Measurements from ENCODE around the gene TRIM63. TPM values are rescaled to one million over a fixed set of nuclear protein-coding genes. Genes with fewer than 3 reads are reported as not detected.

Gene TRIM63
- total and polyA plus RNA-seq, 2 of the 13 experiments (the other 11 are each of a cell fraction or from before 2014, with no cell fraction given), result not detected

DNA sequence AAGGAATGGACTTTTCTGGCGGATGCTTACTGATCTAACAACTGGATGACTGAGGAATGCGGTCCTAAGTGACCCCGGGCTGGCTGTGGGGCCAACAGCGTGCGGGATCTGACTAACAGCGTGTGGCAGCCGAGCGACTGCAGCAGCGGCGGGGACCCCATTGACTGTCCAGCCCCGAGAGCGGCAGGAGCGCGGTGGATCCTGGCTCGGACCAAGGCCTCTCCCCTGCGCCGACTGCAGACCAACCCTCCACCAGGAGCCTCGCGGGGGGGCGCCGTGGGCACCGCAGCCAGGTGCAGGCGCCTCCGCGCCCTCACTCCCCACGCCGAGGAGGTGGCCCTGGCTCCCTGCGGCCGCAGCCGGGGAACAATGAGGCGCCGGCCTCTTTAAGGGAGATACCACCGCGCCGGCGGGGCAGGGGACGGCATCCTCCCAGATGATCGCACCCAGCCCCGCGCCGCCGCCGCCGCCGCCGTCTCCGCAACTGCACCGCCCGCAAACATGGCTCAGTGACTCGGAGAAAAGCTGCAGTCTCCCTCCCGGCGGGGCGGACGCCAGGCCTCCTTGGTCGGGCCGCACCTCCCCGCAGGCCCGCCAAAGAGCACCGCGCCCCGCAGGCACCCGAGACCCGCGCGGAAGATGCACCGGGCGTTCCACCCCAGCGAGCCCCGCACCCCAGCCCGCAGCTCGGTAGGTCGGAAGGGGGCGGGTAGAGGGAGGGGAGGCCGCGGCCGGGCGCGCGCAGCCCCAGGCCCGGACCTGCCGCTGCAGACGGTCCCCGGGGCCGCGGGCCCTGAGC is 43.5 kb upstream of the TRIM63 start (continued):
- TF ChIP-seq ZNF432 (CRISPR knock-in tag; IDR thresholded peaks at IDR 0.05; ENCODE audit: borderline replicate concordance) (no peak), MLLT10 (CRISPR knock-in tag; IDR thresholded peaks at IDR 0.05) (no peak), PHF21A (CRISPR knock-in tag; IDR thresholded peaks at IDR 0.05) (peak; percentile 50; the same call in 1 of the 2 replicates), JUN (CRISPR knock-in tag; IDR thresholded peaks at IDR 0.05) (no peak), ZNF160 (CRISPR knock-in tag; IDR thresholded peaks at IDR 0.05) (no peak), PHF8 (CRISPR knock-in tag; IDR thresholded peaks at IDR 0.05) (peak; percentile 64), HOXA5 (CRISPR knock-in tag; IDR thresholded peaks at IDR 0.05) (peak; percentile 48; the same call in 1 of the 2 replicates), TBL1XR1 (IDR thresholded peaks at IDR 0.05; ENCODE audit: borderline replicate concordance, low read length, partially characterized antibody) (no peak), SMARCC2 (IDR thresholded peaks at IDR 0.05) (no peak), POLR2G (IDR thresholded peaks at IDR 0.05; ENCODE audit: low read depth, low read length) (peak; percentile 74), GABPB1 (CRISPR knock-in tag; IDR thresholded peaks at IDR 0.05) (peak; percentile 66), HDAC6 (IDR thresholded peaks at IDR 0.05; ENCODE audit: low read depth, low read length) (no peak), SRY (CRISPR knock-in tag; IDR thresholded peaks at IDR 0.05) (no peak; the same call in 1 of the 2 replicates), KAT8 (CRISPR knock-in tag; IDR thresholded peaks at IDR 0.05) (no peak), NR2C2 (CRISPR knock-in tag; IDR thresholded peaks at IDR 0.05; ENCODE audit: borderline replicate concordance) (peak; percentile 9; the same call in 1 of the 2 replicates), ZNF451 (CRISPR knock-in tag; IDR thresholded peaks at IDR 0.05) (peak; percentile 30; the same call in 1 of the 2 replicates), ZNF331 (CRISPR knock-in tag; IDR thresholded peaks at IDR 0.05) (no peak), ZKSCAN5 (CRISPR knock-in tag; IDR thresholded peaks at IDR 0.05) (no peak), ZNF607 (CRISPR knock-in tag; IDR thresholded peaks at IDR 0.05; ENCODE audit: borderline replicate concordance) (peak; percentile 65)
- TF ChIP-seq, protein P1, sequence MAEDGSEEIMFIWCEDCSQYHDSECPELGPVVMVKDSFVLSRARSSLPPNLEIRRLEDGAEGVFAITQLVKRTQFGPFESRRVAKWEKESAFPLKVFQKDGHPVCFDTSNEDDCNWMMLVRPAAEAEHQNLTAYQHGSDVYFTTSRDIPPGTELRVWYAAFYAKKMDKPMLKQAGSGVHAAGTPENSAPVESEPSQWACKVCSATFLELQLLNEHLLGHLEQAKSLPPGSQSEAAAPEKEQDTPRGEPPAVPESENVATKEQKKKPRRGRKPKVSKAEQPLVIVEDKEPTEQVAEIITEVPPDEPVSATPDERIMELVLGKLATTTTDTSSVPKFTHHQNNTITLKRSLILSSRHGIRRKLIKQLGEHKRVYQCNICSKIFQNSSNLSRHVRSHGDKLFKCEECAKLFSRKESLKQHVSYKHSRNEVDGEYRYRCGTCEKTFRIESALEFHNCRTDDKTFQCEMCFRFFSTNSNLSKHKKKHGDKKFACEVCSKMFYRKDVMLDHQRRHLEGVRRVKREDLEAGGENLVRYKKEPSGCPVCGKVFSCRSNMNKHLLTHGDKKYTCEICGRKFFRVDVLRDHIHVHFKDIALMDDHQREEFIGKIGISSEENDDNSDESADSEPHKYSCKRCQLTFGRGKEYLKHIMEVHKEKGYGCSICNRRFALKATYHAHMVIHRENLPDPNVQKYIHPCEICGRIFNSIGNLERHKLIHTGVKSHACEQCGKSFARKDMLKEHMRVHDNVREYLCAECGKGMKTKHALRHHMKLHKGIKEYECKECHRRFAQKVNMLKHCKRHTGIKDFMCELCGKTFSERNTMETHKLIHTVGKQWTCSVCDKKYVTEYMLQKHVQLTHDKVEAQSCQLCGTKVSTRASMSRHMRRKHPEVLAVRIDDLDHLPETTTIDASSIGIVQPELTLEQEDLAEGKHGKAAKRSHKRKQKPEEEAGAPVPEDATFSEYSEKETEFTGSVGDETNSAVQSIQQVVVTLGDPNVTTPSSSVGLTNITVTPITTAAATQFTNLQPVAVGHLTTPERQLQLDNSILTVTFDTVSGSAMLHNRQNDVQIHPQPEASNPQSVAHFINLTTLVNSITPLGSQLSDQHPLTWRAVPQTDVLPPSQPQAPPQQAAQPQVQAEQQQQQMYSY (CRISPR knock-in tag; IDR thresholded peaks at IDR 0.05), result 0 out of 2 replicates have a peak, but pooled peaks have one; percentile 17
- TF ChIP-seq, protein P2, sequence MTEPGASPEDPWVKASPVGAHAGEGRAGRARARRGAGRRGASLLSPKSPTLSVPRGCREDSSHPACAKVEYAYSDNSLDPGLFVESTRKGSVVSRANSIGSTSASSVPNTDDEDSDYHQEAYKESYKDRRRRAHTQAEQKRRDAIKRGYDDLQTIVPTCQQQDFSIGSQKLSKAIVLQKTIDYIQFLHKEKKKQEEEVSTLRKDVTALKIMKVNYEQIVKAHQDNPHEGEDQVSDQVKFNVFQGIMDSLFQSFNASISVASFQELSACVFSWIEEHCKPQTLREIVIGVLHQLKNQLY (CRISPR knock-in tag; IDR thresholded peaks at IDR 0.05), result no peak
- TF ChIP-seq, protein P3, sequence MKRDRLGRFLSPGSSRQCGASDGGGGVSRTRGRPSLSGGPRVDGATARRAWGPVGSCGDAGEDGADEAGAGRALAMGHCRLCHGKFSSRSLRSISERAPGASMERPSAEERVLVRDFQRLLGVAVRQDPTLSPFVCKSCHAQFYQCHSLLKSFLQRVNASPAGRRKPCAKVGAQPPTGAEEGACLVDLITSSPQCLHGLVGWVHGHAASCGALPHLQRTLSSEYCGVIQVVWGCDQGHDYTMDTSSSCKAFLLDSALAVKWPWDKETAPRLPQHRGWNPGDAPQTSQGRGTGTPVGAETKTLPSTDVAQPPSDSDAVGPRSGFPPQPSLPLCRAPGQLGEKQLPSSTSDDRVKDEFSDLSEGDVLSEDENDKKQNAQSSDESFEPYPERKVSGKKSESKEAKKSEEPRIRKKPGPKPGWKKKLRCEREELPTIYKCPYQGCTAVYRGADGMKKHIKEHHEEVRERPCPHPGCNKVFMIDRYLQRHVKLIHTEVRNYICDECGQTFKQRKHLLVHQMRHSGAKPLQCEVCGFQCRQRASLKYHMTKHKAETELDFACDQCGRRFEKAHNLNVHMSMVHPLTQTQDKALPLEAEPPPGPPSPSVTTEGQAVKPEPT (CRISPR knock-in tag; IDR thresholded peaks at IDR 0.05; ENCODE audit: low read depth), result no peak
- TF ChIP-seq, protein P4, sequence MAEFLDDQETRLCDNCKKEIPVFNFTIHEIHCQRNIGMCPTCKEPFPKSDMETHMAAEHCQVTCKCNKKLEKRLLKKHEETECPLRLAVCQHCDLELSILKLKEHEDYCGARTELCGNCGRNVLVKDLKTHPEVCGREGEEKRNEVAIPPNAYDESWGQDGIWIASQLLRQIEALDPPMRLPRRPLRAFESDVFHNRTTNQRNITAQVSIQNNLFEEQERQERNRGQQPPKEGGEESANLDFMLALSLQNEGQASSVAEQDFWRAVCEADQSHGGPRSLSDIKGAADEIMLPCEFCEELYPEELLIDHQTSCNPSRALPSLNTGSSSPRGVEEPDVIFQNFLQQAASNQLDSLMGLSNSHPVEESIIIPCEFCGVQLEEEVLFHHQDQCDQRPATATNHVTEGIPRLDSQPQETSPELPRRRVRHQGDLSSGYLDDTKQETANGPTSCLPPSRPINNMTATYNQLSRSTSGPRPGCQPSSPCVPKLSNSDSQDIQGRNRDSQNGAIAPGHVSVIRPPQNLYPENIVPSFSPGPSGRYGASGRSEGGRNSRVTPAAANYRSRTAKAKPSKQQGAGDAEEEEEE (CRISPR knock-in tag; IDR thresholded peaks at IDR 0.05; ENCODE audit: borderline replicate concordance), result no peak
